Stimulated activated CD4-positive, alpha-beta T cell treated with anti-CD3 and anti-CD28 coated beads, TNF-alpha, amount 100 ng/mL, for 4 hours (primary cell): Measurements from ENCODE around the gene GABRB3.
"Not testable (repeated sequence)": the region's sequence is repeated elsewhere in the genome, so short reads cannot be mapped to it uniquely, and the experiment has no call there.

Source experiments
- DNase-seq, 3 experiments: peaks; one replicate each; pipeline ENCODE4 v3.0.0-alpha.2; 2020; ENCODE audit warnings: low read depth in 3 of 3

Gene GABRB3

GRCh38 chr15:26736502-26737248 lies 36.2 kb downstream of the GABRB3 start:
- DNase-seq, result no peak

GRCh38 chr15:26731965-26732364 lies 40.9 kb downstream of the GABRB3 start:
- DNase-seq, result no peak

- DNase-seq, result no peak
Observed at GRCh38 chr15:26729581-26729980, 43.3 kb downstream of the GABRB3 start.

GRCh38 chr15:26729030-26729429 lies 43.8 kb downstream of the GABRB3 start:
- DNase-seq, result no peak

- DNase-seq, result no peak
Observed at GRCh38 chr15:26724381-26725150, 48.3 kb downstream of the GABRB3 start.

GRCh38 chr15:26722621-26723160 lies 50.2 kb downstream of the GABRB3 start:
- no peak for DNase-seq

GRCh38 chr15:26721232-26721967 lies 51.5 kb downstream of the GABRB3 start:
- DNase-seq, result no peak

GRCh38 chr15:26720546-26720945 lies 52.3 kb downstream of the GABRB3 start:
- DNase-seq, result no peak

- DNase-seq, result not testable (repeated sequence)
Observed at GRCh38 chr15:26719866-26720265, 53.0 kb downstream of the GABRB3 start.

GRCh38 chr15:26716069-26716468 lies 56.8 kb downstream of the GABRB3 start:
- no peak for DNase-seq

- DNase-seq, result no peak
Observed at GRCh38 chr15:26713498-26713897, 59.4 kb downstream of the GABRB3 start.

- no peak for DNase-seq
Observed at GRCh38 chr15:26712335-26712734, 60.5 kb downstream of the GABRB3 start.

GRCh38 chr15:26711445-26711844 lies 61.4 kb downstream of the GABRB3 start:
- DNase-seq, result no peak

- no peak for DNase-seq
Observed at GRCh38 chr15:26702381-26702780, 70.5 kb downstream of the GABRB3 start.

- DNase-seq, result no peak
Observed at GRCh38 chr15:26698555-26698954, 74.3 kb downstream of the GABRB3 start.

- no peak for DNase-seq
Observed at GRCh38 chr15:26697913-26698312, 75.0 kb downstream of the GABRB3 start.

- DNase-seq, result no peak
Observed at GRCh38 chr15:26691249-26691648, 81.6 kb downstream of the GABRB3 start.

- no peak for DNase-seq
Observed at GRCh38 chr15:26690778-26691177, 82.1 kb downstream of the GABRB3 start.

GRCh38 chr15:26689462-26689861 lies 83.4 kb downstream of the GABRB3 start:
- DNase-seq, result no peak

GRCh38 chr15:26686547-26687187 lies 86.2 kb downstream of the GABRB3 start:
- no peak for DNase-seq

- DNase-seq, result no peak
Observed at GRCh38 chr15:26682598-26683164, 90.2 kb downstream of the GABRB3 start.
